Stimulated activated CD8-positive, alpha-beta memory T cell treated with anti-CD3 and anti-CD28 coated beads, Interleukin-7, amount 100 ng/mL, for 48 hours (primary cell): ENCODE results near the gene CACNA1I.

Experiments
- DNase-seq, 2 donors: peaks; one replicate each; pipeline ENCODE4 v3.0.0-alpha.2; 2020; ENCODE audit warnings: low read depth in 1 of 2; ENCODE audit errors: extremely low read depth in 1 of 2

The CACNA1I gene

GRCh38 chr22:39713799-39714290 is 143.3 kb downstream of the CACNA1I start:
- no peak for DNase-seq

GRCh38 chr22:39714321-39714720 is 143.8 kb downstream of the CACNA1I start:
- DNase-seq: no peak

- DNase-seq: no peak
Observed at GRCh38 chr22:39715778-39716495, 145.4 kb downstream of the CACNA1I start.

- no peak for DNase-seq
Observed at GRCh38 chr22:39716534-39716933, 146.0 kb downstream of the CACNA1I start.

GRCh38 chr22:39717099-39717498 is 146.5 kb downstream of the CACNA1I start:
- DNase-seq: no peak

- no peak for DNase-seq
Observed at GRCh38 chr22:39718206-39718605, 147.7 kb downstream of the CACNA1I start.

GRCh38 chr22:39718921-39719475 is 148.4 kb downstream of the CACNA1I start:
- no peak for DNase-seq

GRCh38 chr22:39719559-39720450 is 149.3 kb downstream of the CACNA1I start:
- no peak for DNase-seq

GRCh38 chr22:39721206-39722031 is 150.9 kb downstream of the CACNA1I start:
- DNase-seq: no peak

GRCh38 chr22:39722032-39722325 is 151.4 kb downstream of the CACNA1I start:
- no peak for DNase-seq

GRCh38 chr22:39722501-39722900 is 151.9 kb downstream of the CACNA1I start:
- no peak for DNase-seq

- no peak for DNase-seq
Observed at GRCh38 chr22:39723463-39723862, 152.9 kb downstream of the CACNA1I start.

- DNase-seq: no peak
Observed at GRCh38 chr22:39723899-39724351, 153.4 kb downstream of the CACNA1I start.

GRCh38 chr22:39724390-39724789 is 153.8 kb downstream of the CACNA1I start:
- DNase-seq: no peak

- DNase-seq: no peak
Observed at GRCh38 chr22:39724857-39725256, 154.3 kb downstream of the CACNA1I start.

GRCh38 chr22:39725351-39726035 is 154.9 kb downstream of the CACNA1I start:
- no peak for DNase-seq

GRCh38 chr22:39727541-39727940 is 157.0 kb downstream of the CACNA1I start:
- no peak for DNase-seq

- no peak for DNase-seq
Observed at GRCh38 chr22:39728236-39728860, 157.8 kb downstream of the CACNA1I start.

GRCh38 chr22:39729141-39729934 is 158.8 kb downstream of the CACNA1I start:
- DNase-seq: no peak
